HL-60 (cell line): ENCODE data around the gene HOXB13.

ENCODE experiments used
- CTCF ChIP-seq: IDR thresholded peaks from one replicate; pipeline ENCODE4 v1.5.1; 2011; ENCODE audit warnings: low read length, control low read depth, inconsistent platforms; ENCODE audit not compliant: insufficient read depth
- GABPA ChIP-seq: IDR thresholded peaks from 2 replicates; pipeline ENCODE4 v1.6.1; 2012; ENCODE audit warnings: low read depth
- POLR2AphosphoS5 ChIP-seq: IDR thresholded peaks from 2 replicates; pipeline ENCODE4 v1.6.1; 2012; ENCODE audit warnings: low read depth
- REST ChIP-seq: IDR thresholded peaks from 2 replicates; pipeline ENCODE4 v1.6.1; 2012; ENCODE audit warnings: low read depth; ENCODE audit not compliant: insufficient replicate concordance
- SPI1 ChIP-seq: IDR thresholded peaks from 2 replicates; pipeline ENCODE4 v1.6.1; 2012; ENCODE audit warnings: low read depth, mild to moderate bottlenecking, borderline replicate concordance

GRCh38 chr17:48759288-48759687 lies 30.7 kb upstream of the HOXB13 start:
- TF ChIP-seq CTCF (no peak), POLR2AphosphoS5 (no peak), GABPA (no peak), REST (no peak), SPI1 (no peak)
